Activated T-cell treated with anti-CD3 and anti-CD28 coated beads, Interleukin-2, amount 50 U/mL, for 4 hours (primary cell): ENCODE data around the gene ZNF638. TPM values are rescaled to one million over a fixed set of nuclear protein-coding genes. Genes with fewer than 3 reads are reported as not detected.
"Not testable (repeated sequence)": the region's sequence is repeated elsewhere in the genome, so short reads cannot be mapped to it uniquely, and the experiment has no call there.

Experiments
- ATAC-seq, 2 donors: fragments of 200-7000 bp; cut with Tn5 transposase; one replicate each; pipeline ENCODE4 v1.10.0; 2021
- DNase-seq: peaks from one replicate; pipeline ENCODE4 v3.0.0-alpha.2; 2020
- H3K27me3 Mint-ChIP-seq: one replicate; pipeline ENCODE4 v1.8.0; 2021; ENCODE audit warnings: low read depth, mixed read lengths
- H3K36me3 Mint-ChIP-seq: one replicate; pipeline ENCODE4 v1.8.0; 2022; ENCODE audit warnings: mixed read lengths; ENCODE audit not compliant: insufficient read depth
- H3K4me1 Mint-ChIP-seq: one replicate; pipeline ENCODE4 v1.8.0; 2021; ENCODE audit warnings: low read depth, mixed read lengths
- H3K4me3 Mint-ChIP-seq: one replicate; pipeline ENCODE4 v1.8.0; 2021; ENCODE audit warnings: mild to moderate bottlenecking, moderate library complexity, mixed read lengths
- H3K9me3 Mint-ChIP-seq: one replicate; pipeline ENCODE4 v1.8.0; 2021; ENCODE audit warnings: mixed read lengths
- total RNA-seq, 3 donors: library from RNA; stranded (reverse); gene quantifications; one replicate each; pipeline ENCODE4 v1.2.1, GENCODE V29; 2021

Gene ZNF638
- total RNA-seq, 3 donors from 2014 or later = 56.2 to 64.4 (median 59.3) TPM

GRCh38 chr2:71317900-71318299, 13.7 kb upstream of the ZNF638 start:
- H3K9me3 Mint-ChIP-seq = peaks cover 51% of the 10 kb centered on the region
- H3K27me3 Mint-ChIP-seq, H3K36me3 Mint-ChIP-seq, H3K4me1 Mint-ChIP-seq, ATAC-seq, DNase-seq, H3K4me3 Mint-ChIP-seq: not testable (repeated sequence)

DNA sequence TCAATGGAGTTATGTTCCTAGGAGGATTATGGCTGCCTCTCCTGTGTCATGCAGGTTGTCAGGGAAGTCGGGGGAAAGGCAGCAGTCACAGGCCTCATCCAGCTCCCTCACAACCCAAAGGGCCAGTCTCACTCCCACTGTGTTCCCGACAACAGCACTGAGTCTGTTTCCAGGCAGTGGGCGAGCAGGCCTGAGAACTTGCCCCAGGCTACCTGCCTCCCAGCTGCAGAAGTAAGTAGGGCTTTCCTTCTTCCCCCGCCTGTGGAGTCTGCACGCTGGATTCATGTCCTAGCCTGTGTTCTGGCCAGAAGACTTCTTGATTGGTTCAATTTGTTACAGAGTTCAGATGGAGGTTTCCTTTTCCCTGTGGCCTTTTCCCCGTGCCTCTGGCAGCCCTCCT, 8.2 kb upstream of the ZNF638 start:
- Mint-ChIP-seq H3K4me3 (no peak overlapping the region), H3K9me3 (peaks cover 40% of the 10 kb centered on the region)

GRCh38 chr2:71326968-71327367, 4.6 kb upstream of the ZNF638 start:
- Mint-ChIP-seq H3K36me3 (no peaks in the 10 kb centered on the region), H3K9me3 (peaks cover 7% of the 10 kb centered on the region), H3K27me3 (no peaks in the 10 kb centered on the region), H3K4me3 (no peak overlapping the region), H3K4me1 (peaks cover 1% of the 10 kb centered on the region)
- ATAC-seq (no peak), DNase-seq (no peak)

More for the DNA sequence above, 8.2 kb upstream of the ZNF638 start:
- DNase-seq (no peak), ATAC-seq (no peak)
- Mint-ChIP-seq H3K27me3 (no peaks in the 10 kb centered on the region), H3K4me1 (no peaks in the 10 kb centered on the region), H3K36me3 (peaks cover 3% of the 10 kb centered on the region)

GRCh38 chr2:71327916-71328315, 3.7 kb upstream of the ZNF638 start:
- Mint-ChIP-seq H3K4me3 (no peak overlapping the region), H3K9me3 (no peaks in the 10 kb centered on the region), H3K4me1 (peaks cover 6% of the 10 kb centered on the region), H3K27me3 (no peaks in the 10 kb centered on the region), H3K36me3 (no peaks in the 10 kb centered on the region)
- ATAC-seq (no peak), DNase-seq (no peak)

GRCh38 chr2:71330155-71330554, 1.4 kb upstream of the ZNF638 start:
- ATAC-seq (no peak), DNase-seq (no peak)
- Mint-ChIP-seq H3K9me3 (no peaks in the 10 kb centered on the region), H3K4me3 (peak overlapping the region; percentile 99), H3K27me3 (no peaks in the 10 kb centered on the region), H3K4me1 (peaks cover 26% of the 10 kb centered on the region), H3K36me3 (peaks cover 6% of the 10 kb centered on the region)

GRCh38 chr2:71330585-71331330, 824 bp upstream of the ZNF638 start:
- peaks cover 31% of the 10 kb centered on the region for H3K4me1 Mint-ChIP-seq
- ATAC-seq (no peak), DNase-seq (no peak)
- no peaks in the 10 kb centered on the region for H3K9me3 Mint-ChIP-seq
- H3K4me3 Mint-ChIP-seq = peak overlapping the region; percentile 99
- peaks cover 6% of the 10 kb centered on the region for H3K36me3 Mint-ChIP-seq
- H3K27me3 Mint-ChIP-seq = no peaks in the 10 kb centered on the region

GRCh38 chr2:71331331-71331580, 326 bp upstream of the ZNF638 start:
- H3K36me3 Mint-ChIP-seq, H3K27me3 Mint-ChIP-seq, DNase-seq, H3K9me3 Mint-ChIP-seq, ATAC-seq: not testable (repeated sequence)
- Mint-ChIP-seq H3K4me1 (peaks cover 36% of the 10 kb centered on the region), H3K4me3 (peak overlapping the region; percentile 99)

DNA sequence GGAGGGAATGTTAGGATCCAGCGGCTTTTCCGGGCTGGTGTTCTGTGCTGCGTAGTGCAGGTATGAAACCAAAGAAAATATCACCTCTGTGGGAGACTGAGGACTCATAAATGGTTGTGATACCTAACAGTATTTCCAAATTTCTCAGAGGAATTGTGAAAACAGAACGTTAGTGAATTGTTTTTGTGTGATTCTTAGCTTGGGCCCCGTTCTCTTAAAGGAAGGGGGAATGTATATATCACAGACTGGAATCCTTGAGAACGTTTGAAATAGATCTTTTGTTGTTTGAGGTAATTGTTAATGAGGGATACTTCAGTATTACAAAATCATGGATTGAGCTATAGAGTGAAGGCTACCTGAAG, 834 bp downstream of the ZNF638 start:
- Mint-ChIP-seq H3K36me3 (peaks cover 6% of the 10 kb centered on the region), H3K4me1 (peaks cover 44% of the 10 kb centered on the region), H3K27me3 (no peaks in the 10 kb centered on the region), H3K4me3 (peak overlapping the region; percentile 99), H3K9me3 (no peaks in the 10 kb centered on the region)
- DNase-seq (no peak), ATAC-seq (peak; percentile 2 to 3)

- H3K4me1 Mint-ChIP-seq = peaks cover 56% of the 10 kb centered on the region
- peaks cover 11% of the 10 kb centered on the region for H3K36me3 Mint-ChIP-seq
- no peak for DNase-seq
- ATAC-seq = no peak
- H3K27me3 Mint-ChIP-seq = no peaks in the 10 kb centered on the region
- H3K4me3 Mint-ChIP-seq = peak overlapping the region; percentile 99
- H3K9me3 Mint-ChIP-seq = no peaks in the 10 kb centered on the region
Observed at GRCh38 chr2:71333619-71334018, 2.0 kb downstream of the ZNF638 start.

- DNase-seq (no peak), ATAC-seq (no peak)
- Mint-ChIP-seq H3K9me3 (no peaks in the 10 kb centered on the region), H3K4me1 (peaks cover 78% of the 10 kb centered on the region), H3K36me3 (peaks cover 14% of the 10 kb centered on the region), H3K27me3 (no peaks in the 10 kb centered on the region), H3K4me3 (no peak overlapping the region)
Observed at GRCh38 chr2:71336384-71336783, 4.8 kb downstream of the ZNF638 start.

DNA sequence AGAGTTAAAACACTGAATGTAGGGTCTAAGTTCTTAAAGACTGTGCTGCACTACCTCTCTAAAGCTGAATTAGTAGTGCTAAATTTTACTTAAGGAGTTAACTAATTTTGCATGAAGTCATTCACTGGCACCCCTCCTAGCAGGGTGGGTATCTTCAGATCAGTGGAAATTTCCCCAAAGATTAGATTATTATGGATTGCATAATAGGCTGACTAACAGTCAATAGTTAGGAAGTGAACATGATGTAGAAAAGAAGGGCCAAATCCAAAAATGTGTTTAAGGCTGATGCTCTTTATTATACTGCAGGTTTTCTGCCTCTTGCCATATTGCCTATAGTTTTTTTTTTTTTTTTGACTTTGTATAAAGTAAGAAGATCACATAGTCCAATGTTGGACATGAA, 5.2 kb downstream of the ZNF638 start:
- Mint-ChIP-seq H3K4me3 (no peak overlapping the region), H3K9me3 (no peaks in the 10 kb centered on the region), H3K27me3 (no peaks in the 10 kb centered on the region), H3K4me1 (peaks cover 81% of the 10 kb centered on the region), H3K36me3 (peaks cover 14% of the 10 kb centered on the region)
- no peak for DNase-seq
- no peak for ATAC-seq

DNA sequence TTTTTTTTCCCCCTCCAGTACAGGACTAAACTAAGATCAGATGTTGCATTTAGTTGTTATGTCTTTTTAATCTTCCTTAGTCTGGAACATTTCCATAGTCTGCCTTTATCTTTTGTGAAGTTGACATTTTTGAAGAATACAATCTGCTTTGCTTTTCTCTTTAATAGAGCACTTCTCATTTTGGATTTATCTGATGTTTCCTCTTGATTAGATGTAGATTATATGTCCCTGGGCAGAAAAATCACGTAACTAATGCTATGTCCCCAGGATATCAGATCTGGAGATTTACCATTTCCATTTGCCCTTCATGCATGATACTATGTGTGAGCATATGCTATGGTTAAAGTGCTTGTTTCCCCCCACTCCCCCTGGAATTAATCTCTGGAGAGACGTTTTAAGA, 6.2 kb downstream of the ZNF638 start:
- no peaks in the 10 kb centered on the region for H3K27me3 Mint-ChIP-seq
- H3K4me3 Mint-ChIP-seq = no peak overlapping the region
- ATAC-seq (no peak), DNase-seq (no peak)
- peaks cover 14% of the 10 kb centered on the region for H3K36me3 Mint-ChIP-seq
- no peaks in the 10 kb centered on the region for H3K9me3 Mint-ChIP-seq
- peaks cover 83% of the 10 kb centered on the region for H3K4me1 Mint-ChIP-seq

- Mint-ChIP-seq H3K9me3 (no peaks in the 10 kb centered on the region), H3K27me3 (no peaks in the 10 kb centered on the region), H3K4me1 (peaks cover 79% of the 10 kb centered on the region), H3K36me3 (peaks cover 10% of the 10 kb centered on the region), H3K4me3 (no peak overlapping the region)
- no peak for DNase-seq
- ATAC-seq = no peak
Observed at GRCh38 chr2:71339685-71340084, 8.1 kb downstream of the ZNF638 start.

- Mint-ChIP-seq H3K9me3 (no peaks in the 10 kb centered on the region), H3K27me3 (no peaks in the 10 kb centered on the region), H3K36me3 (peaks cover 10% of the 10 kb centered on the region), H3K4me3 (no peak overlapping the region), H3K4me1 (peaks cover 74% of the 10 kb centered on the region)
- DNase-seq (no peak), ATAC-seq (no peak)
Observed at GRCh38 chr2:71340176-71340575, 8.6 kb downstream of the ZNF638 start.

DNA sequence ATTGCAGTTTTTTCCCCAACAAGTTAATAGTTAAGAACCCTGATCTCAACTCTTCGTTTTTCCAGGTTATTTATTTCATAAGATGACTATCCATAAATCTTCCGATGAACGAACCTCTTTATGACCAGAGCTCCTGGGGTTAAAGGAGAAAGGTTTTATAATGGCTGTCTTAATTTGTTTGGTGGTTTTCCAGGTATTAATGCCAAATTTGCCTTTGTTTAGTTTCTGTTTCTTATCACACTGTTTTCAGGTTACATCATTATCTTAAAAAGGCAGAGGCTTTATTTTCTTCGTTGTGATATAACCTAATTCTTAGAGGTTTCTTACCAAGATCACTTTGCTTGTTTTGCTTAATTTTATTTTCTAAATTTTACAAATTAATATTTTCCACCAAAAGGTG, 10.1 kb downstream of the ZNF638 start:
- Mint-ChIP-seq H3K9me3 (no peaks in the 10 kb centered on the region), H3K27me3 (no peaks in the 10 kb centered on the region), H3K4me1 (peaks cover 71% of the 10 kb centered on the region), H3K36me3 (peaks cover 19% of the 10 kb centered on the region), H3K4me3 (no peak overlapping the region)
- ATAC-seq (no peak), DNase-seq (no peak)

DNA sequence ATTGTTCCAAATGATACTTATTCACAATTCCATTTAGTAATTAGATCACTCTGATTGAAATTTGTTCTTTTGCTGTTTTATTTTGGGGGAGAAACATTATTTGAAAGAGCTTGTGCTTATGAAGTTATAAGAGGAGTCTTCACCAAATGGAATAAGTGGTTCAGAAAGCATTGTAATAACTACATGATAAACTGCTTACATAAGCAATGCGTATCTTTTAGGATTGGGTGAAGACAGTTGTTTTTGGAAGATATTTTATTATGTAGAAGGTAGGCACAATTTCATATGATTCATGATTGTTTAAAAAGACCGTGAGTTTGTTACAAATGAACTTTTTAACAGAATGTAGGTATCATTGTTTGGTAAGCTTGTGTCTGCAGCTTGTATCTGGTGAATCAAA, 14.5 kb downstream of the ZNF638 start:
- no peak for DNase-seq
- Mint-ChIP-seq H3K4me3 (no peak overlapping the region), H3K4me1 (peaks cover 52% of the 10 kb centered on the region), H3K36me3 (peaks cover 38% of the 10 kb centered on the region), H3K27me3 (no peaks in the 10 kb centered on the region), H3K9me3 (no peaks in the 10 kb centered on the region)
- ATAC-seq = no peak
